ENCODE measurements around the gene ACCS.

ACCS gene

DNA sequence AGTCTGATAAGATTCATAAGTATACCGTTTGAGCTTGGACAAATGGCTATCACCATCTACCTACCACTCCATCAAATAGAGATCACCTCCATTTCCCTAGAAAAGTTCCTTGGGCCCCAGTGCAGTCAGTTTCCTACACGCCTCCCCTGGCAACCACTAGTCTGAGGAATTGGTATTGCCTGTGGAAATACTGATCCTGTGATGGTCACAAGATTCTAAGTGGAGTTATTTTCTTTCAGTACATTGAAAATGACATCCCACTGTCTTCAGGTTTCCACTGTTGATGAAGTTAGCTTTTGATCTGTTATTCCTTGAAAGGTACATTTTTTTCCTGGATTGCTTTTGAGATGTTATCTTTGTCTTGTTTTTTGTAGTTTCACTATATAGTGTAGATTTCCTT is 22.9 kb upstream of the ACCS start:
- DNase-seq = no peak

DNA sequence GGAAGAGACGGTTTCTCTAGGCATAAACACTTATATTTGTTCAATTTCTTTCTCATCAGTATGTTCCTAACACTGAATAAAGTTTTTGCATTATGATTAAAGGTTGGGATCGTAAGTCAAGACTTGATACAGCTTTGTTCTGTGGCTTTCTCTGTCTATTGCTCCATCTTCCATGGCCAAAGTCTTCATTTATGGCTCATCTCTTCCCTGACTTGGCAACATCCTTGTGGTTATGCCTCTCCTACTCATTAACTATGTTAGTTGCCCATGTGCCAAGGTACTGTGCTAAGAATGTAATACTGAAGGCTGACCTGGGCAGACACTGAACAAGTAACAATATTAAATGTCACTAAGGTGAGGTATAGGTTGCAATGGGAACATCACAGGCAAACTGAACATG is 19.9 kb upstream of the ACCS start:
- no peak for DNase-seq

DNA sequence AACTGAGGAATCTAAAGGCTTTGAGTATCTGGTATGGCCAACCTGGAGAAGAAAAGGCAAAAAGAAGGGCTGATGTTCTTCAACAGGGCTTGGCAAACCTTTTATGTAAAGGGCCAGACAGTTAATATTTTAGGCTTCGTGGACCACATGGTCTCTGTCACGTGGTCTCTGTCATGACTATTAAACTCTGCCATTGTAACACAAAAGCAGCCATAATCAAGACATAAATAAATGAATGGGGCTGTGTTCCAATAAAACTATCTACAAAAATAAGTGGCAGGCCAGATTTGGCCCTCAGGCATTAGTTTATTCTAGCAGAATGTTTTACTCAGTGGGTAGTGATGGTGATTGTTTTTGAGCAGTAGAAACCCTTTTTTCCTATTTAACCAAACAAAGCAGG is 18.8 kb upstream of the ACCS start:
- DNase-seq = no peak

DNA sequence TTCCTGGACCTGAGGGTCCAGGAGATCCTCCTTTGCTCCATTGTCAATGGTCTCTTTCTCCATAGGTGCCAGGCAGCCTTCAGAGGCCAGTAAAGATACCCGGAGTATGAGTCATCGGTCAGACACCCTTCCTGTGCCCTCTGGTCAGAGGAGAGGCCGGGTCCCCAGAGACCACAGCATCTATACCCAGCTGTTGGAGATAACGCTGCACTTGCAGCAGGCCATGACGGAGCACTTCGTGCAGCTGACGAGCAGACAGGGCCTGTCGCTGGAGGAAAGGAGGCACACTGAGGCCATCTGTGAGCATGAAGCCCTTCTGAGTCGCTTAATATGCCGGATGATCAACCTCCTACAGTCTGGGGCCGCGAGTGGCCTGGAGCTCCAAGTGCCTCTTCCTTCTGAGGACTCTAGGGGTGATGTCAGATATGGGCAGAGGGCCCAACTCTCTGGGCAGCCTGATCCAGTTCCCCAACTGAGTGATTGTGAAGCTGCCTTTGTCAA is 18.1 kb upstream of the ACCS start, which contains the start of gene ACCSL:
Gene ACCSL, plus strand, starts transcription at position 51 of the 501 bp plus-strand sequence. Its CDS starts 56 bp downstream, at position 107.
- DNase-seq = no peak

- DNase-seq = no peak
Measured at GRCh38 chr11:44049832-44050231, 16.2 kb upstream of the ACCS start.

GRCh38 chr11:44051171-44051570 is 14.9 kb upstream of the ACCS start:
- no peak for DNase-seq

DNA sequence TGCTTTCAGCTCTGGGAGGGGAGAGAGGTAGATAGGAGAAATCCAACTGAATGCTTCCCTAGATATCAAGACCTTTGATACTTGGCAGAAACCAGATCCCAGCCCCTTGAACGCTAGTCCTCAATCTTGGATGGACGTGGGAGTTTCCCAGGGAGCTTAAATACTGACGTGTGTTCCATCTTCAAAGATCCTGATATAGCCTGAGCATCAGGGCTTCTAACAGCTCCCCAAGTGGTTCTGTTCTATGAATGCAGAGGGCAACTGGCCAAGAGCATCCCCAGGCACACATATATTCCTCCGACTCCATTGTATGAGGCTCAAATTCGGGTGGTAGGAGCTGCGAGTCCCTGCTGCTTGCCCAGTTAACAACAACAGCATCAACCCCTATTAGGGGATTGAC is 8.7 kb upstream of the ACCS start:
- no peak for DNase-seq

- DNase-seq = no peak
Measured at GRCh38 chr11:44058275-44058674, 7.8 kb upstream of the ACCS start.

GRCh38 chr11:44065161-44065661 is 859 bp upstream of the ACCS start:
- DNase-seq = no peak

DNA sequence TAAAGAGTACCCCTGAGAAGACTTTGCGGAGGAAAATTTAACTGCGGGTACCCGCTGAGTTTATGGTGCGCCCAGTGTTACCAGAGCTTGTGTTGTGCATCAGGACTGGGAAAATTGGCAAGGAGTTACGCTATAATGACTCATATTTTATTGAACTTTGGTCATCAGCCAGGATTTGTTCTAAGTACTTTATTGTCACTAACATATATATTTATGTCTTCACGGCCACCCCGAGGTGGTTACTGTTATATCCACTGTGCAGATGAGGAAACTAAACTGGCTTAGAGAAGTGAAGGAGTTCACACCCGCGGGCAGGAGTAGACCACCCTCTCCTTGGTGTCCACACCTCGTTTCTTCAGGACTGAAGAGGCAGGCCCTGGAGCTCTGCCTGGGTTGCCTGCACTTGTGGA is 667 bp downstream of the ACCS start:
- DNase-seq = no peak

- no peak for DNase-seq
Measured at GRCh38 chr11:44067266-44067665, 1.2 kb downstream of the ACCS start.

DNA sequence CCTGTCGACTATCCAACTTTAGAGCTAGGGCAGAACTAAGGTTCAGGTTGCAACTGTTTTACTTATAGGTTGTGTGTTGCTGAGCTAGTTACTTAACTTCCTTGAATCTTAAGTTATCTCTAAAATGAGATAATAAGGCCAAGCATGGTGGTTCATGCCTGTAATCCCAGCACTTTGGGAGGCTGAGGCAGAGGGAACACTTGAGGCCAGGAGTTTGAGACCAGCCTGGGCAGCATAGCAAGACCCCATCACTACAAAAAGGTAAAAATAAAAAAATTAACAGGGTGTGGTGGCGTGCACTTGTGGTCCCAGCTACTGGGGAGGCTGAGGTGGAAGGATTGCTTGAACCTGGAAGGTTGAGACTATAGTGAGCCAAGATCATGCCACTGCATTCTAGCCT is 2.1 kb downstream of the ACCS start:
- no peak for DNase-seq

GRCh38 chr11:44071157-44071556 is 5.1 kb downstream of the ACCS start:
- no peak for DNase-seq

DNA sequence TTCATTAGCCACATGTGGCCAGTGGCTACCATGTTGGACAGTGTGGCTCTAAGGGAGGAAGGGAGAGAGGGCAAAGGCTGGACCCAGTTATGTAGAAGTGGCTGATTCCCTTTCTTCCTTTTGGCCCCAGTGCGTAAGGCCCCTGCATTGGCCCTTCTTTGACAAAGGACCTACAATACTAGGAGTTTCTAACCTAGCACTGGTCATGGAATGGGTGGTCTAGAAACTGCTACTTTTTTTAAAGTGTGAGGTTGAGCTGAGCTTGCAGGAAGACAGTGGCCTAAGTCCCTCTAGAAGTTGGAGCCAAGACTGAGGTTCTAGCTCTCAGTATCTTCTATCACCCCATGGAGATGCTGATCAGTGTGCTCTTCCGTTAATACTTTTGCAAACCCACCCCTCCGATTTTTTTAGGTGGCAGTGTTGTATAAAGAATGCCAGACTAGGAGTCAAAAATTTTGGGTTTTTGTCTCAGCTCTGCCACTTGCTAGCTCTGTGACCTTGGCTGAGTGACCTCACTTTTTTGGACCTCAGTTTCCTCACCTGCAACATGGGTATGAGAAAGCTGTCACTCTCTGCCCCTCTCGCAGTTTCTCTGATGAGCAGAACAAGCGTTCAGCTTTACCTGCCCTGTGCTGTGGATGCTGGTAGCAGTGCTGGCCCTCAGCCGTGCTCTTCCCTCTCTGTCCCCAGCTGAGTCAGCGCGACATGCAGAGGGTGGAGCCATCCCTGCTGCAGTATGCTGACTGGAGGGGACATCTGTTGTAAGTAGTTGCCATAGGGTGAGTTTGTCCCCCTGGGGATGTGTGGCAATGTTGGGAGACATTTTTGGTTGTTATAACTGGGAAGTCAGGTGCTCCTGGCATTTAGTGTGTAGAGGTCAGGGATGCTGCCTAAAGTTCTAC is 6.9 kb downstream of the ACCS start:
- no peak for DNase-seq

- DNase-seq = no peak
Measured at GRCh38 chr11:44078794-44079193, 12.7 kb downstream of the ACCS start.

GRCh38 chr11:44079376-44079775 is 13.3 kb downstream of the ACCS start:
- no peak for DNase-seq

GRCh38 chr11:44080951-44081350 is 14.9 kb downstream of the ACCS start:
- no peak for DNase-seq

DNA sequence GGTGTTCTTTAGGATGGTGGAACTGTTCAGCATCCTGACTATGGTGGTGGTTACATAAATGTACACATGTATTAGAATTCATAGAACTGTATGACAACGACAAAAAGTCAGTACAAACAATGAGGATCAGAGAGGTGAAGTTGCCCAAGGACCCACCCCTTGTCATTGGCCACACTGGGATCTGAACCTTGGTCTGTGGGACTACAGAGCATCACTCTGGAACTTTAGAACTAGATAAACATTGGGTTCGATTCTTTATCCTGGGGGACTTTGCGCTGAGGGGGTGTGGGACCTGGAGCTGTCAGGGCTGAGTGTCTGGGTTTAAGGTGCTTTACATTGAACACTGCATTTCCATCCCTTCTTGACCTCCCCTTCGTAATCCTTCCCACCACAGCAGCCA is 16.6 kb downstream of the ACCS start:
- no peak for DNase-seq

DNA sequence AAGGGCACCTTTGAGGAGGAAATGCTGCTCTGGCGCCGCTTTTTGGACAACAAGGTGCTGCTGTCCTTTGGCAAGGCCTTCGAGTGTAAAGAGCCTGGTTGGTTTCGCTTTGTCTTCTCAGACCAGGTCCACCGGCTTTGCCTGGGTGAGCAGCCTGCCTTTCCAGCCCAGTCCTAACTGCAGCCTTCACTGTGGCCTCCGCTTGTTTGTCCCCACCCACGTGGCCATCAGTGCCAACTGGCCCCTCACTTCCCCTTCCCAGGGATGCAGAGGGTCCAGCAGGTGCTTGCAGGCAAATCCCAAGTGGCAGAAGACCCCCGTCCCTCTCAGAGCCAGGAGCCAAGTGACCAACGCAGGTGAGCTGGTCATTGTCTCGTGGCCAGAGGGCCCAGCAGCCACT is 17.4 kb downstream of the ACCS start:
- no peak for DNase-seq

DNA sequence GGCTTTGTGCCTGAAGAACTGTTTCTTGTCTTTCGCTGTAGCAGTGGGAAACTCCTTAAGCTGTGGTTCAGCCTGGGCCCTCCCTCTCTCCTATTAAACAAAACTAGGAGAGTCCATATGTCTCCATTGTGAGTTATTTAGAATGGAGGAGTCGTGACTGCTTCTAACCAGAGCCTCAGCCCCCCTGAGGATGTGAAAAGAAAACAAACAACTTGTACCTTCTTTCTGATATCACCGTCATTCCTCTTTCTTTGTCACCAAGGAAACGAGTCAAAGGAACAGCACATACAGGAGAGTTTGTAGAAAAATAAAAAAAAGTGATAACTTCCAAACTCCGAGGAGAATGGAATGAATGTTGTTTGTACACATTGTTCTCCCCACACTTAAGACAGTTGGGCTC is 17.8 kb downstream of the ACCS start:
- no peak for DNase-seq

- DNase-seq = no peak
Measured at GRCh38 chr11:44085330-44085729, 19.3 kb downstream of the ACCS start.

DNA sequence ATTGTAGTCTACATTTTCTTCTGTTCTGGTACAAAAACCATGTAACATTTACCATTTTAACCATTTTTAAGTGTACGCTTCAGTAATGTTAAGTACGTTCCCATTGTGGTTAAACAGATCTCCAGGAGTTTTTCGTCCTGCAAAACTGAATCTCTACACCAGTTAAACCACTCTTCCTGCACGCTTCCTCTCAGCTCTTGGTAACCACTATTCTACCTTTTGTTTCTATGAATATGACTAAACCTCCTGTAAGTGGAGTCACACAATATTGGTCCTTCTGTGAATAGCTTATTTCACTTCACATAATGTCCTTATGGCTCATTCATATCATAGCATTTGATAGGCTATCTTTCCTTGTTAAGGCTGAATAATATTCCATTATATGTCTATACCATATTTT is 22.3 kb downstream of the ACCS start:
- no peak for DNase-seq

DNA sequence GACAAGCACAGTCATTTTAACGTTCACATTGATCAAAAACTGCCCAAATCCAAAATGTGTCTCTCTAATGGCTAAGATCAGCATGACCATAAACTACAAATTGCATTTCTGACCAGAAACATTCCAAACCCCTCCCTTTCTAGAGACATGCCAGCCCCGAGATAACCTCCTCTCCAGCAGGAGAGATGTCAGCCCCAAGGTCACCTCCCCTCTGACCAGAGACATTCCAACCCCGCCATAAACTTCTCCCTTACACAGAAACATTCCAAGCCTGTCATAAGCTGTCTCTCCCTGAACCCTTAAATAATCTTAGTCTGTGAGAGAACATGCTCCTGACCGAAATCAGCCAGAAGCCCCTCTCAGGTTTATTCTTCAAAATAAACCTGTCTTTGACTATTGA is 22.8 kb downstream of the ACCS start:
- no peak for DNase-seq

GRCh38 chr11:44090539-44090938 is 24.5 kb downstream of the ACCS start:
- DNase-seq = no peak

All from NK-92 treated with Interleukin-12 subunit alpha and Interleukin-12 subunit beta, amount 100 ng/mL, for 24 hours (cell line).